WERI-Rb-1 (cell line): Measurements from ENCODE around the gene RBM10.

Experiments used
- DNase-seq: peaks from one replicate; pipeline ENCODE4 v3.0.0-alpha.2; 2020
- H3K27ac ChIP-seq: fragments of 250-450 bp; sonication (Bioruptor Pico); 2 replicates; pipeline ENCODE4 v1.5.1; 2020; ENCODE audit warnings: mild to moderate bottlenecking, moderate library complexity
- H3K27me3 ChIP-seq: fragments of 250-450 bp; sonication (Bioruptor Pico); 2 replicates; pipeline ENCODE4 v1.5.1; 2021; ENCODE audit warnings: mild to moderate bottlenecking, low read depth, moderate library complexity; ENCODE audit not compliant: insufficient read depth, severe bottlenecking
- H3K36me3 ChIP-seq: fragments of 250-450 bp; sonication (Bioruptor Pico); 2 replicates; pipeline ENCODE4 v1.5.1; 2020; ENCODE audit warnings: mild to moderate bottlenecking, moderate library complexity
- H3K4me3 ChIP-seq: 2 replicates; pipeline ENCODE4 v1.5.1; 2011; ENCODE audit warnings: low read depth, mild to moderate bottlenecking, control low read depth, low read length
- H3K9me3 ChIP-seq: fragments of 250-450 bp; sonication (Bioruptor Pico); 2 replicates; pipeline ENCODE4 v1.5.1; 2021; ENCODE audit warnings: mild to moderate bottlenecking, moderate library complexity; ENCODE audit not compliant: severe bottlenecking
- TF ChIP-seq, protein P1 (sequence below): IDR thresholded peaks from 2 replicates; pipeline ENCODE4 v1.5.1; 2011; ENCODE audit warnings: low read depth, mild to moderate bottlenecking, control low read depth, inconsistent platforms, low read length

Gene RBM10

DNA sequence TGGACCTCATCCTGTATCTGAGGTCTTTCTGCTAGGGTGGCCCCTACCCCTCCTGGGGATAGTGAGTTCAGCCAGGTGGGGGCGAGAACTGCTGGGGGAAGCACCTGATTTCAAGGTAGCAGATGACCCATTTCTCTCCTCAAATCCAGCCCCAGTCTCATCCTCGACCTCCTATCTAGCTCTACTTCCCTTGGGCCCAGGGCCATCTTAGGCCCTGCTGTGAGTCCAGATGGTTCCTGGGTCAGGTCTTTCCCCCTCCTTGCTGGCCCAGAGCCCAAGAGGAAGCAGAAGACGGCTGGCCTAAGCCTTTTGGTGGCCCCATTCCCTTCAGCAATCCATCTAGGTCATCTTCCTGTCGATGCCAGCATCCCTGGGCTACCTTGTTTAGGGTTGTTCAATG, 76.7 kb downstream of the RBM10 start:
- no peak overlapping the region for H3K27ac ChIP-seq
- TF ChIP-seq, protein P1, sequence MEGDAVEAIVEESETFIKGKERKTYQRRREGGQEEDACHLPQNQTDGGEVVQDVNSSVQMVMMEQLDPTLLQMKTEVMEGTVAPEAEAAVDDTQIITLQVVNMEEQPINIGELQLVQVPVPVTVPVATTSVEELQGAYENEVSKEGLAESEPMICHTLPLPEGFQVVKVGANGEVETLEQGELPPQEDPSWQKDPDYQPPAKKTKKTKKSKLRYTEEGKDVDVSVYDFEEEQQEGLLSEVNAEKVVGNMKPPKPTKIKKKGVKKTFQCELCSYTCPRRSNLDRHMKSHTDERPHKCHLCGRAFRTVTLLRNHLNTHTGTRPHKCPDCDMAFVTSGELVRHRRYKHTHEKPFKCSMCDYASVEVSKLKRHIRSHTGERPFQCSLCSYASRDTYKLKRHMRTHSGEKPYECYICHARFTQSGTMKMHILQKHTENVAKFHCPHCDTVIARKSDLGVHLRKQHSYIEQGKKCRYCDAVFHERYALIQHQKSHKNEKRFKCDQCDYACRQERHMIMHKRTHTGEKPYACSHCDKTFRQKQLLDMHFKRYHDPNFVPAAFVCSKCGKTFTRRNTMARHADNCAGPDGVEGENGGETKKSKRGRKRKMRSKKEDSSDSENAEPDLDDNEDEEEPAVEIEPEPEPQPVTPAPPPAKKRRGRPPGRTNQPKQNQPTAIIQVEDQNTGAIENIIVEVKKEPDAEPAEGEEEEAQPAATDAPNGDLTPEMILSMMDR = no peak
- peaks cover 58% of the 10 kb centered on the region for H3K36me3 ChIP-seq

GRCh38 chrX:47222751-47223350, 77.8 kb downstream of the RBM10 start:
- Histone ChIP-seq H3K4me3 (no peak overlapping the region), H3K9me3 (no peaks in the 10 kb centered on the region), H3K27ac (no peak overlapping the region), H3K27me3 (no peaks in the 10 kb centered on the region), H3K36me3 (peaks cover 69% of the 10 kb centered on the region)
- TF ChIP-seq, protein P1 = no peak
- no peak for DNase-seq

More for the DNA sequence above, 76.7 kb downstream of the RBM10 start:
- DNase-seq = no peak
- H3K27me3 ChIP-seq = no peaks in the 10 kb centered on the region
- no peak overlapping the region for H3K4me3 ChIP-seq
- H3K9me3 ChIP-seq = no peaks in the 10 kb centered on the region

DNA sequence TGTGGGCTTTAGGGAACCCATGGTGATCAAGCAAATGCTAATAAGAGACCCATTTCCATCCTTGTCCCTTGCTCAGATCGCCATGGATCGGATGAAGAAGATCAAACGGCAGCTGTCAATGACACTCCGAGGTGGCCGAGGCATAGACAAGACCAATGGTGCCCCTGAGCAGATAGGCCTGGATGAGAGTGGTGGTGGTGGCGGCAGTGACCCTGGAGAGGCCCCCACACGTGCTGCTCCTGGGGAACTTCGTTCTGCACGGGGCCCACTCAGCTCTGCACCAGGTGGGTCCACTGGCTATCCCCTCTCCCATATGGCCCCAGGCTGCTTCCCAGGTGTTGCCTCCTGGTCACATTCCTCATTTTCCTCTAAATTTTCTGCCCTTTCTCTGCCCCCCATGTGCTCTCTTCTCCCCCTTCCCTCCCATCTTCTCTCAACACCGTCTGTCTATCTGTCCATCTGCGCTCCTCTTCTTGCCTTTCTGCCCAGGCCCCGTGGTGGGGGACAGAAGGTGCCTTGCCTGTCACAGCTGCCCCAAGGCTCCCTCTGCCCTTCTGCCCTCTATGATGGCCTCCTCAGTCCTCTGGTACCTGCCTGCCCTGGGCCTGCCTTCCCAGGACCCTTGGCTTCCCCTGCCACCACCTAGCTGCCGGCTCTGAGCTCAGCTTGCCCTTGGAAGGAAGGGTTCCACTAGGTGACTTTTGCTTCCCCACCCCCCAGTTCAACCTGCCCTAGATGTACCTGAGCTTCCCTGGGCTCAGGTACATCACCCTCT, 78.6 kb downstream of the RBM10 start:
- peaks cover 76% of the 10 kb centered on the region for H3K36me3 ChIP-seq
- TF ChIP-seq, protein P1 = no peak

DNA sequence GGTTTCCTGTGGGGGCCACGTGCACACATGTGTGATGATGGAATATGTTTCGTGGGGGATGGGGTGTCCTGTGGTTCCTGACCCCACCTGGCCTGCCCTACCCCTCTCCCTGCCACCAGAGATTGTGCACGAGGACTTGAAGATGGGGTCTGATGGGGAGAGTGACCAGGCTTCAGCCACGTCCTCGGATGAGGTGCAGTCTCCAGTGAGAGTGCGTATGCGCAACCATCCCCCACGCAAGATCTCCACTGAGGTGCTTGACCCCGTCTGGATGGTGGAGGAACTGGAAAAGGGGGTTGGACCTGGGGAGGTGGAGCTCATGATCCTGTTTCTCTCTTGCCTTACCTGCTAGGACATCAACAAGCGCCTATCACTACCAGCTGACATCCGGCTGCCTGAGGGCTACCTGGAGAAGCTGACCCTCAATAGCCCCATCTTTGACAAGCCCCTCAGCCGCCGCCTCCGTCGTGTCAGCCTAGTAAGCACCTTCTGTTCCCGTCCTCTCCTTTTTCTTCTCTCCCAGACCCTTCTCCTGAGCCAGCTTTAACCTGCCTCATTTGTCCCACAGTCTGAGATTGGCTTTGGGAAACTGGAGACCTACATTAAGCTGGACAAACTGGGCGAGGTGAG, 79.4 kb downstream of the RBM10 start:
- no peak for DNase-seq
- TF ChIP-seq, protein P1 = no peak
- no peak overlapping the region for H3K4me3 ChIP-seq
- H3K27me3 ChIP-seq = no peaks in the 10 kb centered on the region
- no peak overlapping the region for H3K27ac ChIP-seq
- no peaks in the 10 kb centered on the region for H3K9me3 ChIP-seq
- peaks cover 78% of the 10 kb centered on the region for H3K36me3 ChIP-seq

More for the DNA sequence above, 78.6 kb downstream of the RBM10 start:
- Histone ChIP-seq H3K27ac (no peak overlapping the region), H3K4me3 (no peak overlapping the region), H3K27me3 (no peaks in the 10 kb centered on the region), H3K9me3 (no peaks in the 10 kb centered on the region)
- no peak for DNase-seq

GRCh38 chrX:47224896-47225290, 79.9 kb downstream of the RBM10 start:
- DNase-seq = no peak
- TF ChIP-seq, protein P1 = no peak
- H3K27ac ChIP-seq = no peak overlapping the region
- no peaks in the 10 kb centered on the region for H3K27me3 ChIP-seq
- peaks cover 78% of the 10 kb centered on the region for H3K36me3 ChIP-seq
- H3K4me3 ChIP-seq = no peak overlapping the region
- H3K9me3 ChIP-seq = no peaks in the 10 kb centered on the region
